H54 (cell line): ENCODE measurements around the gene ADSS2.
"Not testable (repeated sequence)": the region's sequence is repeated elsewhere in the genome, so short reads cannot be mapped to it uniquely, and the experiment has no call there.

Source experiments
- DNase-seq: peaks from one replicate; pipeline ENCODE4 v3.0.0; 2011; ENCODE audit warnings: low spot score, mixed read lengths; ENCODE audit not compliant: insufficient read length
- FAIRE-seq: peaks from 3 replicates; lab custom pipeline; 2011; peaks lifted over from hg19 to GRCh38; lab: Jason Lieb, UNC
- POLR2A ChIP-seq: IDR thresholded peaks from 2 replicates; pipeline ENCODE4 v1.6.1; 2011; ENCODE audit warnings: low read depth, mild to moderate bottlenecking, low read length

Gene ADSS2

GRCh38 chr1:244376126-244376525 is 75.6 kb downstream of the ADSS2 start:
- TF ChIP-seq POLR2A, result no peak
- FAIRE-seq, result no peak

GRCh38 chr1:244375051-244375450 is 76.7 kb downstream of the ADSS2 start:
- no peak for TF ChIP-seq POLR2A
- FAIRE-seq (no peak), DNase-seq (no peak)

More at GRCh38 chr1:244376126-244376525, 75.6 kb downstream of the ADSS2 start:
- no peak for DNase-seq

GRCh38 chr1:244374484-244374883 is 77.2 kb downstream of the ADSS2 start:
- FAIRE-seq, DNase-seq: not testable (repeated sequence)

- TF ChIP-seq POLR2A, result no peak
- FAIRE-seq, result no peak
- DNase-seq, result no peak
Measured at GRCh38 chr1:244371242-244372141, 80.2 kb downstream of the ADSS2 start.

GRCh38 chr1:244370060-244370637 is 81.6 kb downstream of the ADSS2 start:
- TF ChIP-seq POLR2A, result no peak
- FAIRE-seq, result no peak
- DNase-seq, result no peak

GRCh38 chr1:244369256-244370057 is 82.3 kb downstream of the ADSS2 start:
- no peak for FAIRE-seq
- TF ChIP-seq POLR2A, result no peak

GRCh38 chr1:244368279-244368678 is 83.4 kb downstream of the ADSS2 start:
- no peak for DNase-seq
- FAIRE-seq, result no peak
- no peak for TF ChIP-seq POLR2A

More at GRCh38 chr1:244369256-244370057, 82.3 kb downstream of the ADSS2 start:
- no peak for DNase-seq

GRCh38 chr1:244367399-244368114 is 84.2 kb downstream of the ADSS2 start:
- no peak for FAIRE-seq
- TF ChIP-seq POLR2A, result no peak
- DNase-seq, result no peak

GRCh38 chr1:244365809-244366208 is 85.9 kb downstream of the ADSS2 start:
- TF ChIP-seq POLR2A, result no peak
- no peak for FAIRE-seq

GRCh38 chr1:244365262-244365661 is 86.4 kb downstream of the ADSS2 start:
- not testable (repeated sequence) for DNase-seq, FAIRE-seq

More at GRCh38 chr1:244365809-244366208, 85.9 kb downstream of the ADSS2 start:
- no peak for DNase-seq

GRCh38 chr1:244362476-244362875 is 89.2 kb downstream of the ADSS2 start:
- TF ChIP-seq POLR2A, result no peak
- DNase-seq (no peak), FAIRE-seq (no peak)

- FAIRE-seq, result no peak
- no peak for TF ChIP-seq POLR2A
- DNase-seq, result no peak
Measured at GRCh38 chr1:244361764-244362473, 89.8 kb downstream of the ADSS2 start.
